Smooth muscle cell (in vitro differentiated cells): ENCODE data around the gene MYO7A. TPM values are rescaled to one million over a fixed set of nuclear protein-coding genes. Genes with fewer than 3 reads are reported as not detected.

Source experiments
- DNase-seq: peaks from one replicate; lab custom pipeline; 2025; ENCODE audit not compliant: unreplicated experiment; lab: John Stamatoyannopoulos, UW
- H2AFZ ChIP-seq: fragments of 200-600 bp; sonication (generic); 2 replicates; pipeline ENCODE4 v1.6.0; 2016; ENCODE audit warnings: antibody characterized with exemption, low read depth, mild to moderate bottlenecking
- H3F3A ChIP-seq: fragments of 200-600 bp; sonication (generic); 2 replicates; pipeline ENCODE4 v1.6.0; 2017; ENCODE audit warnings: antibody characterized with exemption, low read depth
- H3K27ac ChIP-seq: fragments of 200-600 bp; sonication (generic); 2 replicates; pipeline ENCODE4 v1.5.1; 2016; ENCODE audit warnings: low read depth, mild to moderate bottlenecking
- H3K27me3 ChIP-seq: fragments of 200-600 bp; sonication (generic); 2 replicates; pipeline ENCODE4 v1.6.1; 2016; ENCODE audit warnings: low read depth, mild to moderate bottlenecking
- H3K36me3 ChIP-seq: fragments of 200-600 bp; sonication (generic); 2 replicates; pipeline ENCODE4 v1.5.1; 2016; ENCODE audit warnings: low read depth
- H3K4me1 ChIP-seq: fragments of 200-600 bp; sonication (generic); 2 replicates; pipeline ENCODE4 v1.5.1; 2016; ENCODE audit warnings: low read depth
- H3K4me2 ChIP-seq: fragments of 200-600 bp; sonication (generic); 2 replicates; pipeline ENCODE4 v1.6.0; 2016; ENCODE audit warnings: mild to moderate bottlenecking
- H3K4me3 ChIP-seq: fragments of 200-600 bp; sonication (generic); 2 replicates; pipeline ENCODE4 v1.5.1; 2016; ENCODE audit warnings: mild to moderate bottlenecking
- H3K79me2 ChIP-seq: fragments of 200-600 bp; sonication (generic); 2 replicates; pipeline ENCODE4 v1.6.0; 2016; ENCODE audit warnings: low read depth, mild to moderate bottlenecking
- H3K9ac ChIP-seq: fragments of 200-600 bp; sonication (generic); 2 replicates; pipeline ENCODE4 v1.6.0; 2016; ENCODE audit warnings: low read depth
- H3K9me3 ChIP-seq: fragments of 200-600 bp; sonication (generic); replicated peaks from 2 replicates; pipeline ENCODE4 v1.5.1; 2016; ENCODE audit warnings: low read depth
- H4K20me1 ChIP-seq: fragments of 200-600 bp; sonication (generic); 2 replicates; pipeline ENCODE4 v1.6.0; 2016; ENCODE audit warnings: low read depth
- CTCF ChIP-seq: fragments of 200-600 bp; sonication (generic); IDR thresholded peaks from 2 replicates; pipeline ENCODE4 v1.5.1; 2017; ENCODE audit warnings: borderline replicate concordance, mild to moderate bottlenecking, antibody characterized with exemption; ENCODE audit not compliant: insufficient read depth, poor library complexity, severe bottlenecking
- WGBS: methylation state at CpG from one replicate; pipeline ENCODE4 v1.1.7; 2016; ENCODE audit warnings: low lambda C conversion rate; 5-methylcytosine and 5-hydroxymethylcytosine counted together
- polyA plus RNA-seq: library from polyadenylated mRNA; unstranded; fragments of >200 nt; fragmentation: Nextera tagmentation; extraction: Ambion mirVana; gene quantifications from 2 replicates; pipeline ENCODE4 v1.2.1, GENCODE V29; 2016
- total RNA-seq: library from RNA; depleted of rRNA; stranded (reverse); fragments of >200 nt; gene quantifications from 2 replicates; pipeline ENCODE4 v1.2.3, GENCODE V29; 2014

MYO7A gene
- total and polyA plus RNA-seq, 2 experiments from 2014 or later: 0.08 to 0.18 TPM

GRCh38 chr11:77124041-77124440, 4.0 kb upstream of the MYO7A start:
- no peaks in the 10 kb centered on the region for H3K4me1 ChIP-seq
- 90% methylated on average over 8 of the region's 8 CpGs for WGBS
- H3K4me3 ChIP-seq: no peak overlapping the region
- no peaks in the 10 kb centered on the region for H3K79me2 ChIP-seq
- H3F3A ChIP-seq: no peaks in the 10 kb centered on the region
- H3K27ac ChIP-seq: no peak overlapping the region
- no peak overlapping the region for H3K9ac ChIP-seq
- no peaks in the 10 kb centered on the region for H4K20me1 ChIP-seq
- no peaks in the 10 kb centered on the region for H3K27me3 ChIP-seq
- DNase-seq: no peak
- no peak overlapping the region for H3K4me2 ChIP-seq
- no peak overlapping the region for H2AFZ ChIP-seq
- no peaks in the 10 kb centered on the region for H3K9me3 ChIP-seq
- H3K36me3 ChIP-seq: no peaks in the 10 kb centered on the region
- no peak for TF ChIP-seq CTCF

- Histone ChIP-seq H3K27me3 (no peaks in the 10 kb centered on the region), H3K27ac (no peak overlapping the region), H3K4me1 (no peaks in the 10 kb centered on the region), H3K9ac (no peak overlapping the region), H3K9me3 (no peaks in the 10 kb centered on the region), H3K4me3 (no peak overlapping the region), H4K20me1 (no peaks in the 10 kb centered on the region), H2AFZ (no peak overlapping the region), H3F3A (no peaks in the 10 kb centered on the region), H3K4me2 (no peak overlapping the region), H3K36me3 (no peaks in the 10 kb centered on the region), H3K79me2 (no peaks in the 10 kb centered on the region)
- TF ChIP-seq CTCF: no peak
- WGBS: 94% methylated on average over 6 of the region's 6 CpGs
- DNase-seq: no peak
Measured at GRCh38 chr11:77124488-77124887, 3.6 kb upstream of the MYO7A start.

GRCh38 chr11:77125191-77125590, 2.9 kb upstream of the MYO7A start:
- H3K9me3 ChIP-seq: no peaks in the 10 kb centered on the region
- H3K9ac ChIP-seq: no peak overlapping the region
- no peak for TF ChIP-seq CTCF
- no peak overlapping the region for H3K27ac ChIP-seq
- H3F3A ChIP-seq: no peaks in the 10 kb centered on the region
- no peaks in the 10 kb centered on the region for H3K79me2 ChIP-seq
- no peaks in the 10 kb centered on the region for H4K20me1 ChIP-seq
- no peak overlapping the region for H3K4me3 ChIP-seq
- 84% methylated on average over 6 of the region's 6 CpGs for WGBS
- no peak overlapping the region for H3K4me2 ChIP-seq
- no peak overlapping the region for H2AFZ ChIP-seq
- DNase-seq: no peak
- no peaks in the 10 kb centered on the region for H3K4me1 ChIP-seq
- no peaks in the 10 kb centered on the region for H3K36me3 ChIP-seq
- no peaks in the 10 kb centered on the region for H3K27me3 ChIP-seq

GRCh38 chr11:77125695-77126094, 2.4 kb upstream of the MYO7A start:
- no peak for DNase-seq
- WGBS: 93% methylated on average over 4 of the region's 4 CpGs
- H3K36me3 ChIP-seq: no peaks in the 10 kb centered on the region
- H4K20me1 ChIP-seq: no peaks in the 10 kb centered on the region
- TF ChIP-seq CTCF: no peak
- no peak overlapping the region for H3K4me2 ChIP-seq
- no peaks in the 10 kb centered on the region for H3F3A ChIP-seq
- H2AFZ ChIP-seq: no peak overlapping the region
- H3K9ac ChIP-seq: no peak overlapping the region
- no peaks in the 10 kb centered on the region for H3K4me1 ChIP-seq
- no peaks in the 10 kb centered on the region for H3K9me3 ChIP-seq
- no peaks in the 10 kb centered on the region for H3K79me2 ChIP-seq
- H3K27ac ChIP-seq: no peak overlapping the region
- no peak overlapping the region for H3K4me3 ChIP-seq
- H3K27me3 ChIP-seq: no peaks in the 10 kb centered on the region
